Stimulated activated CD4-positive, alpha-beta T cell treated with anti-CD3 and anti-CD28 coated beads, Interleukin-1b, Interleukin-23, amount 100 ng/mL, for 48 hours (primary cell): ENCODE results near the gene MEAK7.

ENCODE experiments used
- DNase-seq: peaks from one replicate; pipeline ENCODE4 v3.0.0-alpha.2; 2020

MEAK7 gene

DNA sequence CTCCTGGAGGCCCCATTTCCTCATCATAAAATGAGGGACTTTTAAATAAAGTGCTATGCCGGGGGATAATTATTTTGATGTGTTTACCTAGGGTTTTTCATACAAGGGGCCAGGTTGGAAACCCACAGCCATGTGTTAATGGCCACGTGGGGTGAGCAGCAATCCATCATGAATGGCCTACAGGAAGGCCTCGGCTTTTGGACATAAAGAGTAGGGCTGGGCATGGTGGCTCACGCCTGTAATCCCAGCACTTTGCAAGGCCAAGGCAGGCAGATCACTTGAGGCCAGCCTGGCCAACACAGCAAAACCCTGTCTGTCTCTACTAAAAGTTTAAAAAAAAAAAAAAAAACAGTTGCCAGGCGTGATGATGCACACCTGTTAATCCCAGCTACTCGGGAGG is 40.3 kb downstream of the MEAK7 start:
- no peak for DNase-seq

DNA sequence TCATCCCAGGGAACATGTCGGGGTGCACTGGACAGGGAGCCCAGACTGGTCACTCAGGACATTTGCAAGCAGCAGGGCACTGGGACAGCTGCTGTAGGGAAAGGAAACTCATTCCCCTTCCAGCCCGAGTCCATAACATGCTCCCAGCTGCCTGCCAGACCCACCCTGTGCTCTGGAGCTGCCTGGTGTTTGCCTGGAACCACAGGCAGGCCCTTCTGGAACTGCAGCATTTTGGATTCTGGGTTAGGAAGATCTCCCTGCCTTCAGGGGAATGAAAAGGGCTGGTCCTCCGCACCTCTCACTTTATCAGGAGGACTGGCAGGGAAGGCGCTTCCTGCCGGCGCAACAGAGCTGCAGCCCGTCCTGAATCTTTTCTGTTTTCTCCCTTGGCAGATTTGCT is 41.2 kb downstream of the MEAK7 start:
- DNase-seq: no peak

DNA sequence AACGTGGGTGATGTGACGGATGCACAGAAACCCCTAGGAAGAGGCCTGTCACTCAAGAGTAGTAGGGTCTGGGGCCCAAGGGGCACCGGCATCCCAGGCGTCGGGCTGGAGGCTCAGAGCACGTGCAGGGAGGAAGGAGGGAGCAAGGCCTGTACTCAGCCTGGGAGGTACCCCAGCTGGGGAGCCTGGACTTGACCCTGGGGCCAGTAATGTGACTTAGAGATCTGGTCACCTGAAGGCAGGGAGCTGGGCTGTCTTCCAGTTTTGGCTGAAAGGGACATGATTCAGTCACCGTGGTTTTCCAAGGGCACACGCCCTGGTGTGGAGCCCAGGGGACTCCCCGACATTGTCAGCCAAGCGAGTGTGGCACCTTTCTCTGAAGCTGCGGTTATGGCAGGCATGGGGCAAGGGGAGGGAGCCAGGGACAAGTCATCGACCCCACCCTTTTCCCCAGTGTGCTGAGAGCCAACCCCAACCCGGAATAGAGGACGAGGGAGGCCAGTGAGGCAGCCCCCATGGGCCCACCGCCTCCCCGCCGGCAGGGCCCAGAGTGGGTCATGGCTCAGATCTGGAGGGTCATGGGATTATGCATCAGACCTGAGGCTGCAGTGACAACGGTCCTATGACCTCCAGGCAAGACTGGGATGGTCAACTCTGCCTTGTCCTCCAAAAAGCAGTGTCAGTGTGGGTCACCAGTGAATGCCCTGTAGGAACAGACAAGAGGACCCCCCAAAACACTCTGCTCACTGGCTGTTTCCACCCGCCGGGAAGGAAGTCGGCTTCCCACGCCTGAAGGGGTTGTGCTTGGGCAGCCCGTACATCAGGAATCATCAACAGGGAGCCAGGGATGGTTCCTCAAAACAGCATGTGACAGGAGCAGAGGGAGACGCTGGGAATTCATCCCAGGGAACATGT is 41.9 kb downstream of the MEAK7 start:
- no peak for DNase-seq

DNA sequence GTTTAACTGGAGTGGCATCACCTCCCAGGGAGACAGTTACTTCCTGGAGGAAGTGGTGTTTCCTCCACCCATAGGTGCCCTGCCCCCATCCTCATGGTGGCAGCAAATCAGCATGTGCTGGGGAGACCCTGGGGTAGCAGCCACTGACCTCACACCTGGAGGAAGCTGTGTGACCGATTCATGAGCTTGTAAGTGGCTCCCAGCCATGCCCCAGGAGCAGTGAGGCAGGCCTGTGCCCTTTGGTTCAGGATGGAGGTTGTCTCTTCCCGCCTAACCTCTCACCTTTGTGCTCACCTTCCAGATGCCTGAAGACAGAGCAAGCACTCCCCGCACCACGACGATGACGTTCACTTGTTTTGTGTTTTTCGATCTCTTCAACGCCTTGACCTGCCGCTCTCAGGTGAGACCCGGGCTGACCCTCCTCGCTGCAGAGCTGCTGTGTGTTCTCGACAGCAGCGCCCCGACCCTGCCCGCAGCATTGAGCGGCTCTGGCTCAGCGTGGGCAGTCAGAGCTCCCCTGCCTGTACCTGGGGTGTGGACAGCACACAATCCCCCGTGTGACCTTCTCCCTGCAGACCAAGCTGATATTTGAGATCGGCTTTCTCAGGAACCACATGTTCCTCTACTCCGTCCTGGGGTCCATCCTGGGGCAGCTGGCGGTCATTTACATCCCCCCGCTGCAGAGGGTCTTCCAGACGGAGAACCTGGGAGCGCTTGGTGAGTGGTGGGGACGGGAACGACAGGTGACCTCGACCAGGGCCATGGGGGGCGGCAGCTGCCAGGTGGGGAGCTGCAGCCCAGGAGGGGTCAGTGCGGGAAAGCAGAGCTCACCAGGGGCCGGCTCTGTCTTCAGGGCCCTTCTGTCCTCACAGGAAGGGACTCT is 42.8 kb downstream of the MEAK7 start:
- DNase-seq: no peak

DNA sequence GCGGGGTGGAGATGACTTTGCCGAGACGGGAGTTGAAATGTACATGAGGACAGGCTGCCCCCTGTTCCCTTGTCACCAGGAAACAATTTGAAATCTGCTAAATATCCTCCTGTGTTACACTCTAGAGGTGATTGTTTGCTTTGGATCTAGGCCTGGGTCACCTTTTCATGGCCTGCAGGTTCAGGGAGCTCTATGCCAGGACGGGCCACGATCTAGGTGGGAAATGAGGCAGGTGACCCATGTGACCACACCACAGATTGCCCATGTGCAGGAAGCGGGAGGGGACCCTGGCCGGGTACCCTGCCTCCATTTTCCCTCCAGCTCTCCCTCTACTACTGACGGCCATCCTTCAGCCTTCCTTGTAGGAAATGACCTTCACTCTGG is 43.4 kb downstream of the MEAK7 start:
- DNase-seq: no peak

DNA sequence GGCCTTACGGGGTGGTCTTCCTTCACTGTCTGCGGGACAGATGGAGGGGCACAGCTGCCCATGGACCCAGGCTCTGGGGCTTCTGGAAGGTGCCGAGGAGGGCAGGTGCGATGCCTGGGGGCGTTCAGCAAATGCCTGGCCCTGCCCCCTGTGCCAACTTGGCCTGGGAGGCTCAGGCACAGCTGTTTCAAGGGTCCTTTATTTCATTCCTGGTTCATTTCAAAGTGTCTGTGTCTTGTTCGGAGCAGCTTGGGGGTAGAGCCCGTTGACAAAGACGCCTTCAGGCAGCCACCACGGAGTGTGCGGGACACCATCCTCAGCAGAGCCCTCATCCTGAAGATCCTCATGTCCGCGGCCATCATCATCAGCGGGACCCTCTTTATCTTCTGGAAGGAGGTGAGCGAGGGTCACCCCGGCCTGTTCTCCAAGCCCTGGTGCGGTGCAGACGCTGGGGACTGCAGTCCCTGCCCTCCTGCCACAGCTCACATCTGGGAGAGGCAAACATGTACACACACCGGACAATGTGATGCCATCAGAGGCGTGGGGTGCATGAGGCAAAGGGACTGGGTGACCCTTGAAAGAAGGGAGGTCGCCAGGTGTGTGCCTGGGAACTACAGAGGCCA is 43.9 kb downstream of the MEAK7 start:
- DNase-seq: no peak

DNA sequence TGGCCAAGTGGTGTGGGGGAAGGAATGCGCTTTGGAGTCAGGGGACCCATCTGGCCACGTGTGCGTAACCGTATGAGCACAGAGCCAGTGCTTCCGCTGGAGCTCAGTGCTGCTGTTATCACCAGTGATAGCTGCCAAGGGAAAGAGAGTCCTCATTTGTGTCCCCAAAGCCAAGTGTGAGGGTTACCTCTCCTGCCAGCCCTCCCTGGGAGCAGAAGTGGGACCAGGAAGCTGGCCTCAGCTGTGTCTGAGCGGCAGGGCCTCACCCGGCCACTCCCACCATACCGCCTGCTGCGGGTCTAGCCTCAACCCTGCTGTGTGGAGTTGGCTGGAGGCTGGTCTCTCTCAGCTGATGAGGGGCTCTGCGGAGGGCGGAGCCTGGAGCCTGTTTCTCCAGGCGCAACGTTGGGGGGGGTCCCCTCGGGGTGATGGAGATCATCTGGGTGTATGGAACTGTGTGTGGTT is 44.5 kb downstream of the MEAK7 start:
- no peak for DNase-seq

DNA sequence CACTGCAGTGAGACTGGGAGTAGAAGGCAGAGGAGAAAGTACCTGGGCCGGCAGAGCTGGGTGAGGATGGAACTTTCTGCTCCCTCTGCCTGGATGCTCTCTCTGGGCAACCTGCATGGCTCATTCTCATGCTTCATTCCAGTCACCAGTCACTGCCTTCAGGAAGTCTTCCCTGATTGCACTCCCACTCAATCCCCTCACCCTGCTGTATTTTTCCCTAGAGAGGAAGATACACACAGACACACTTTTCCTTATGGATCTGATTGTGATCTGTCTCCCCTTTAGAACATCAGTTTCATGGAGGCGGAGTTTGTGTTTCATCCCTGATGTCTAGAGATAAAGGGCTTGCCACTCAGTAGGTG is 44.9 kb downstream of the MEAK7 start:
- DNase-seq: no peak

DNA sequence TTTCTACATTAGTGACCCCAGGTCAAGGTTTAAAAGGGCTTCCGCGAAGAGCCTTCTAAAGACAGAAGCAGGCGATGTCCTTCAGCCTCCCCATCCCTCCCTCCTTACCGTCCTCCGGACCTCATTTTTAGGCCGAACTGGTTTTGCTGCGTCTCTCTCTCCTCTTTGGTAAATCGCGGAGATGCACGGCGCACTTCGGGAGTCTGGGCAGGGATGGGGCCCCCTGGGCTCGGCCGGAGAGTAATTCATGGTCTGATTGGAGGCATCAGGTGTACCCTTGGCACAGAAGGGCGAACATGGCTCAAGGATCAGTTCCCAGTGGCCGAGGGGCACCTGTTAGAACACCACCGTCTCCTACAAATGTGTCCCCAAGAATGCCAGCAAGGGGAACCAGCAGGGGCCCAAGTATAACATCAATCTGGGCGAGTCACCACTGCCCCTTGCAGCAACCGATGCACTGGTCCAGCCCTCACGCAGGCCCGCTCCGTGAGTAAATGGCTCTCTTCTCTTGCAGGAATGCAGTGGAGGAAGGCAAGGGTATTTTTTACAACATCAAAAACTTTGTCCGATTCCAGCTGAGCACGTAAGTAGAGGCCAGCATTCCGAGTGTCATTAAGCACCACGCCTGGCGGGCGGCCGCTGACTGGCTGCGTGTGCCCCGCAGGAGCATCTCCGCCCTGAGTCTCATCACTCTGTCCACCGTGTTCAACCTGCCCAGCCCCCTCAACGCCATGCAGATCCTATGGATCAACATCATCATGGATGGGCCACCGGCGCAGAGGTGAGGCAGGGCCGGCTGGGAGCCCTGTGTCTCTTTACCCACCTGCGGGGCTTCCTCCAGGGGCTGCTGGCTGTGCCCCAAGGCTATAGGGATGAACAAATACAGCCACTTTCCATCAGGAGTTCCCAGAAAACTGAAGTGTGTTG is 45.6 kb downstream of the MEAK7 start:
- DNase-seq: no peak

DNA sequence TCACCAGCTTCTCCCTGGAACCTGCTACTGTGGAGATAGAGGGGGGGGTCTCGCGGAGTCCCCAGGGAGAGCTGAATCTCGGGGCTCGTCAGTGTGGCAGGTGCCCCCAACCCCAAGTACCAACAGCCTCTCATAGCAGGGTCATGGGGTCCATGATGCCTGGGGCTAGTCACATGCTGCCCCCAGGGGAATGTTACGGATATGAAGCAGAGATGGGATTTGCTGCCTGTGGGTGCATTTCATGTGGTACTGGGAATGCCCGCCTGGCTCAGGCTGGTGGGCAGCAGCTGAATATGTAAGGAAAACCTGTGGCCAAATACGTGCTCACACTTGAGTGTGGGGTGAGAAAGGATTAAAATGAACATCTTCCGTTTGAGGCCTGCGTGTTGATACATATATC is 49.4 kb downstream of the MEAK7 start:
- DNase-seq: no peak
